ENCODE measurements around the gene MRPS11.
"Not testable (repeated sequence)": the region's sequence is repeated elsewhere in the genome, so short reads cannot be mapped to it uniquely, and the experiment has no call there.

MRPS11 gene

DNA sequence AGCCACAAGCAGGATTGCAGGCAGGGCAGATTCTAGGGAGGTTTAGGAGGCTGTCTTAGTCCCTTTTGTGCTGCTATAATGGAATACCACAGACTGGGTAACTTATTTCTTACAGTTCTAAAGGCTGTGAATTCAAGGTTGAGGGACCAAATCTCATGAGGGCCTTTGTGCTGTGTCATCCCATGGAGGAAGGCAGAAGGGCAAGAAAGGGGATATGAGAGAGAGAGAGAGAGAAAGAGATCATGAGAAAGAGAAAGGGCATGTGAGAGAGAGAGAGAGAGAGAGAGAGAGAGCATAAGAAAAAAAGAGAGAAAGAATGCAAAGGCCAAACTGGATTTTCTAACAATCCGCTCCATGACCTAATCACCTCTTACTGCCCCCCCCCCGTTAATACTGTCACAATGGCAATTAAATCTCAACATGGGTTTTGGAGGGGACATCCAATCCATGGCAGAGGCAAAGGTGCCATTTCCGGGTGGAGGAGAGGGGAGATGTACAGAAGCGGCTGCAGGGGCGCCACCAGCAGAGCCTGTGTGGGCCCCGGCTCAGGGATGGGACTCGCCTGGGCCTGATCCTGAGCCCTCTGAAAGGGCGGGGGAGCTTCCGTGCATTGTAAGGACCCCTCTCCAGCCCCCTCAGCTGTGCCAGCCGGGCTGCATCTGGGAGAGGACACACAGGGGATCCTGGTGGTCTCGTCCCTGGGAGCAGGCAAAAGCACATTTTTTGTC is 20.5 kb downstream of the MRPS11 start:
- no peak for DNase-seq (ENCODE audit: extremely low read depth in 1 of 2, low read depth in 1 of 2)

- DNase-seq (ENCODE audit: extremely low read depth in 1 of 2, low read depth in 1 of 2): no peak
Measured at GRCh38 chr15:88489321-88489720, 21.8 kb downstream of the MRPS11 start.

GRCh38 chr15:88490036-88490435 is 22.5 kb downstream of the MRPS11 start:
- no peak for DNase-seq (ENCODE audit: extremely low read depth in 1 of 2, low read depth in 1 of 2)

DNA sequence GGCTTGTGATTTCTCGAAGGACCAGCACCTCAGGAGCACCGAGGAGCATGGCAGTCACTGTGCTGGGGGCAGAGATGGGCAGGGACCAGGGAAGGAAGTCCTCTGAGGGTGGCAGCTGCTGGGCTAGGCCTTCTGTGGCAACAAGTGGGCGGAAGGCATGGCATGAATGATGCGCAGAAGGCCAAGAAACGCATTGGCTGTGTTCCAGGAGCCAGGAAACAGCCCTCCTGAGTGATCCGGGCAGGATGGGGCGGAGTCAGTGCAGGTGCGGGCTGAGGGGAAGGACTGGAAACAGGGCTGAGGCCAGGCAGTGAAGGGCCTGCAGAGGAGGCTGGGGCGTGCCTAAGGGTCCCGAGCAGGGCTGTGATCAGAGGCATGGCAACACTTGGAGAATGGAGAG is 23.6 kb downstream of the MRPS11 start:
- no peak for DNase-seq (ENCODE audit: extremely low read depth in 1 of 2, low read depth in 1 of 2)

GRCh38 chr15:88493844-88494243 is 26.3 kb downstream of the MRPS11 start:
- no peak for DNase-seq (ENCODE audit: extremely low read depth in 1 of 2, low read depth in 1 of 2)

DNA sequence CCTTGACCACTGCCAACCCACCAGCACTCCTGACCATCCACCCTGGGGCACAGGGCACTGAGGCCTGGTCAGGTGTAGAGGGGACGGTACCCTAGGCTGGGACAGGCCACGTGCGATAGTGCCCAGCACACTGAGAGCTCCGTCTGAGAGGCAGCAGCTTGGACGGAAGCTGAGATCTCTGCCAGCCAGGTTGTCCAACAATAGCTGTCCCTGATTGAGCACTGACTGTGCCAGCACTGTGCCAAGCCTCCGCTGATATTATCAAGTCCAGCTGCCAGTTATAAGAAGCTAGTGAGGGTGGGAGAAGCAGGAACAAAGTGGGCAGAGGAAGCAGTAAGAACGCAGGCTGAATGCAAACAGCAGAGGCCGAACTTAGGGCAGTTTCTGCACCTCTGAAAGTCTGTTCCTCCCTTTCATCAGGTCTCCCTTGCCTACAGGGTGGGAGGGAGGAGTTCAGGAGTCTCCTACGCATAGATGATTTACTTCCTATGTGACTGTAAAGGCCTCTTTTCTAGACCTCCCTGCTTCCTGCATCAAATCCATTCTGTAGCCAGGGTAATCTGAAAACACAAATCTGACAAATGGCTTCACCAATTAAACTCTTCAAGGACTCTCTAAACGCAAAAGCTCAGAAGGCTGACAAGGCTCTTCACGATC is 29.7 kb downstream of the MRPS11 start:
- DNase-seq (ENCODE audit: extremely low read depth in 1 of 2, low read depth in 1 of 2): no peak

DNA sequence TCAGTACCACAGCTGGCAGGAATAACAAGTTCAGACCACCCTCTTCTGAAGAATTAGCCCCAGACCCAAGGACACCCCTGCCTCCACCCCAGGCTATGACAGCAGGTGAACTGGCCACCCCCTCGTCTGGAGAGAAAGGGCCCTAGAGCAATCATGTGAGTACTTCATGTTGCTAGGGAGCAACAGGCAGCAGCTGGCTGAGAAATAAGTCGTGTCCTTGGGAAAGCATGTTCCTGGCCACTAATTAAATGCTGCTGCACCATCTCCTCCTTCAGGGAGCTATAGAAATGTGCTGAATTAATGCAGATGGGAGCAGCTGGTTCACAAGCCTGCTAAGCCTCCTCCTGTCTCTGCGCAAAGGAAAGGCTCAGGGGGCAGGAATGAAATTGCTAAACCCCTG is 31.5 kb downstream of the MRPS11 start:
- no peak for DNase-seq (ENCODE audit: extremely low read depth in 1 of 2, low read depth in 1 of 2)

DNA sequence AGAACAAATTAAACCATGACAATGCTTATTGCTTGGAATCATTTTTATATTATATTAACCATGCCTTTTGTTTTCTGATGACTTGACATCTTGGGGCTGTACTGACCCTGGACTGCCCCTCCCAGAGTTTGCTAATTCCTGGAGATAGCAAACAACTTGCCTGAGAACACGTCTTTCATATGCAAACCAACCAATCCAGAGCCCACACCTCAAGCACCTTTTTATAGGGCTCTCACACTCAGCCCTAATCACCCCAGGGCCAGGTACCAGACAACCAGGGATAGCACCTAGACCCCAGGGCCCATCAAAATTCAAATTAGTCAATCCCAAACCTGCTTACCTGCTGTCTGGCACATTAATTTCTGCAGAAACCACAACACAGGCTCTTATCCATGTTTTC is 36.9 kb downstream of the MRPS11 start:
- DNase-seq (ENCODE audit: extremely low read depth in 1 of 2, low read depth in 1 of 2): no peak

- DNase-seq (ENCODE audit: extremely low read depth in 1 of 2, low read depth in 1 of 2): no peak
Measured at GRCh38 chr15:88505721-88506120, 38.2 kb downstream of the MRPS11 start.

- DNase-seq (ENCODE audit: extremely low read depth in 1 of 2, low read depth in 1 of 2): no peak
Measured at GRCh38 chr15:88506628-88507027, 39.1 kb downstream of the MRPS11 start.

DNA sequence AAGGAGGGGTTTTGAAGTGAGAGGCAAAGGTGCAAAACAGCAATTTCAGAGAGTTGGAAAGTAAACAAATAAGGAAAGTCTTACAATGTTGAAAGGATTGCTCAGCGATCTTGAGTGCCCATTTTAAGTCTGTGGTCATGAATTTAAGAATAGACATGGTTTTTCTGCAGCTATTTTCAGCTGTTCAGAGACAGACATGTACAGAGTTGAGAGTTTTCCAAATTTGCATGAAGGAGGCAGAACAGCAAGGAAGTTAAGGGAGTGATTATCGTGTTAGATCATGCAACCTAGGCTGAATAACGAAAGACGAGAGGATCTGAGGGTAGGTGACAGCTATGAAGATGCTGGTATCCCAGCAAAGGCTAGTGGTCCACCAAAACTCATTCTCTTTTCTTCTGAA is 41.8 kb downstream of the MRPS11 start:
- DNase-seq (ENCODE audit: extremely low read depth in 1 of 2, low read depth in 1 of 2): no peak

GRCh38 chr15:88509964-88510363 is 42.5 kb downstream of the MRPS11 start:
- DNase-seq (ENCODE audit: extremely low read depth in 1 of 2, low read depth in 1 of 2): no peak

DNA sequence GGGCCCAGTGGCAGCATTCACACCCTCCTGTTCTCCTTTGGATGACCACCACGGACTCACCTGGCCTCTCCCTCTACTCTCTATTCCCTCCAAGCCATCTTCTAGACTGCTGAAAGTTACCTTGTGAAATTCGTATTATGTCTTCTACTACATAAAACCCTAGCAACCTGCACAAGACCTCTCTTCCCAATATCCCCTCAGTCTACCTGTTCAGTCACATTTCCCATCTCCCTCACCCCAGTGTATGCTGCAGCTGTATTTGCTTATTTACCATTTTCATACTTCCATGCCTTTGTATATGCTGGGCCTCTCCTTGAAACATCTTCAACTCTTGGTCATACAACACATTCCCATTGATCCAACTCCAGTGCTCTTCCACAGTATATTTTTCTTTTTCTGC is 43.7 kb downstream of the MRPS11 start:
- no peak for DNase-seq (ENCODE audit: extremely low read depth in 1 of 2, low read depth in 1 of 2)

GRCh38 chr15:88512078-88512477 is 44.6 kb downstream of the MRPS11 start:
- DNase-seq (ENCODE audit: extremely low read depth in 1 of 2, low read depth in 1 of 2): no peak

- no peak for DNase-seq (ENCODE audit: extremely low read depth in 1 of 2, low read depth in 1 of 2)
Measured at GRCh38 chr15:88512601-88513000, 45.1 kb downstream of the MRPS11 start.

DNA sequence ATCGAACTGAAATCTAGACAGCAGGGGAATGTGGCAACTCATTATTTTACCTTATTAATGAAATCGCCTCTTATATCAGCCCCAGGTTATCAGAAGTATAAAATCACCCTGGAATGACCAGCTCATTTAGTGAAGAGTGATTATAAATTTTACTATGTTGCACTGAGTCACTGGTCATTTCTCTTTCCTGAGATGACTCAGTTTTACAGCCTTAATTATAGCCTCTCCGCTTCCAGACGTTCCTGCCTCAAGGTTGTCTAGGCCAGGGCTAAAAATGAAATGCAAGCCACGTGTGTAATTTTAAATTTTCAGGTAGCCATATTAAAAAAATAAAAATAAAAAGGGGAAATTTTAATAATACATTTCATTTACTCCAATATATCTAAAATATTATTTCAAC is 45.7 kb downstream of the MRPS11 start:
- DNase-seq (ENCODE audit: extremely low read depth in 1 of 2, low read depth in 1 of 2): no peak

DNA sequence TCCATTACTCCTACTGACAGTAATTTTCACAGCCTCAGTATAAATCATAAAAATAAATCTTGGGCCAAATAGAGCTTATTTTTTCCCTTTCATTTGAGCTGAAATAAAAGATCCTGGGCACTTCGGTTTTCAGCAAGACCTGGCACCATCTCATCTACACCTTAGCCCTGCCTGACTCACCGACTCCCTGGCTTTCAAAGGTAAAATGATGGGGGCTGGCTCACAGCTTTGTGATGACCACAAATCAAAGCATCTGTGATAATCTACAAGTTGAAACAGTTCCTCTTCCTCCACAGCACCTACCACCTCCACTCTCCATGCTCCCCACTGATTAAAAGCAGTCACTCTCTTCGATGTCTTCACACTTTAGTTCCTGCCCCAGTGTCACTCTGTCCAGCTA is 51.4 kb downstream of the MRPS11 start:
- no peak for DNase-seq (ENCODE audit: extremely low read depth in 1 of 2, low read depth in 1 of 2)

DNA sequence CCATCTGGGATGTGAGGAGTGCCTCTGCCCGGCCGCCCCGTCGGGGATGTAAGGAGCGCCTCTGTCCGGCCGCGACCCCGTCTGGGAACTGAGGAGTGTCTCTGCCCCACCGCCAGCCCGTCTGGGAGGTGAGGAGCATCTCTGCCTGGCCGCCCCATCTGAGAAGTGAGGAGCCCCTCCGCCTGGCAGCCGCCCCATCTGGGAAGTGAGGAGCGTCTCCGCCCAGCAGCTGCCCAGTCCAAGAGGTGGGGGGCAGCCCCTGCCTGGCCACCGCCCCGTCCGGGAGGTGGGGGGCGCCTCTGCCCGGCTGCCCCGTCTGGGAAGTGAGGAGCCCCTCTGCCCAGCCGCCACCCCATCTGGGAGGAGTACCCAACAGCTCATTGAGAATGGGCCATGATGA is 56.6 kb downstream of the MRPS11 start:
- DNase-seq (ENCODE audit: extremely low read depth in 1 of 2, low read depth in 1 of 2): not testable (repeated sequence)

DNA sequence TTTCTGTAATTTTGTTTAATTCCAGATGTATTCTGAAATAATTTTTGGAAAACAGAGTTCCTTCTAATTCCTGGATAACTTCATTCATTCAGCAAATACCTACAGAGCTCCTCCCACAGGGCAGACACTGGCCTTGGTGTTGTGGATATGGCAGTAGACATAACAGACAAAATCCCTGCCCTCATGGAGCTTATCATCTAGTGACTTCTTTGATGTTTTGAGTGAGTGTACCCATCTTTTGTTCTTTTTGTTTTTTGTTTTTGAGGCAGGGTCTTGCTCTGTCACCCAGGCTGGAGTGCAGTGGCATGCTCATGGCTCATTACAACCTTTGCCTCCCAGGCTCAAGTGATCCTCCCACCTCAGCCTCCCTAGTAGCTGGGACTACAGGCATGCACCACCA is 57.9 kb downstream of the MRPS11 start:
- DNase-seq (ENCODE audit: extremely low read depth in 1 of 2, low read depth in 1 of 2): no peak

- no peak for DNase-seq (ENCODE audit: extremely low read depth in 1 of 2, low read depth in 1 of 2)
Measured at GRCh38 chr15:88526247-88526879, 58.9 kb downstream of the MRPS11 start.

DNA sequence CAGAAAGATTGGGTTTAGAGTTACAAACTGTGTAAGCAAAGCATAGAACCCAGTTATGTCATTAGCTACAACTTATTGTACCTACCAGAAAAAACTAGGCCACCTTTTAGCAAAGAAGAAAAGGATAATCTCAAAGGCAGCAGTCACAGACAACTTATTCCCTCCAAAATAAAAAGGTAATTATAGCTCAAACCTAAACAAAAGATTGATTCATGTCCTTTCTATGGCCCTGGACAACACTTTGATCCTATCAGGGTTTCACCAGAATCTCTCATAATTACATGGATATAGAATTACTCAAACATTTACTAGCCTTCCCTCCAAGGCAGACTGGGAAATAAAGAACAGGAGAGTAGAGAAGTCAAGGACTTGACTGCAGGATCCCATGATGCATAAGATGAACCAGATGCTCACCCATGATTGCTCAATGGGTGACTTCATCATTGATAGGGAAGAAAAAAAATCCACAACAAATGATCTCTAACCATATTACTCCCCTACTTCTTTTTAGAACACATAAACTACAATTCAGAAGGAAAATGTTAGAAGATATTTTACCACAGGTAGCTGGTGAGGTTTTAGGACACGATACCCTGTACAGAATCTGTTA is 61.6 kb downstream of the MRPS11 start:
- DNase-seq (ENCODE audit: extremely low read depth in 1 of 2, low read depth in 1 of 2): no peak

Data from activated CD8-positive, alpha-beta memory T cell treated with anti-CD3 and anti-CD28 coated beads for 1 hour (primary cell).